Upper lobe of left lung (tissue), 6 donors: Measurements from ENCODE around the gene TNNT2. TPM values are rescaled to one million over a fixed set of nuclear protein-coding genes. Genes with fewer than 3 reads are reported as not detected.

Source experiments
- ATAC-seq, 2 donors: fragments of 200-7000 bp; cut with Tn5 transposase; one replicate each; pipeline ENCODE4 v1.9.1; 2022; ENCODE audit warnings: mild to moderate bottlenecking in 2 of 2, moderate library complexity in 2 of 2; ENCODE audit not compliant: low FRiP score in 2 of 2
- DNase-seq, 2 donors: peaks; one replicate each; pipeline ENCODE4 v3.0.0-alpha.2; 2019 to 2020
- H3K27ac ChIP-seq, 4 donors: fragments of 200-600 bp; sonication (generic); one replicate each; pipeline ENCODE4 v1.5.1; 2016 to 2019
- H3K27me3 ChIP-seq, 4 donors: fragments of 200-600 bp; sonication (generic); one replicate each; pipeline ENCODE4 v1.5.1; 2017 to 2019
- H3K36me3 ChIP-seq, 4 donors: fragments of 200-600 bp; sonication (generic); one replicate each; pipeline ENCODE4 v1.5.1; 2016 to 2019
- H3K4me1 ChIP-seq, 4 donors: fragments of 200-600 bp; sonication (generic); one replicate each; pipeline ENCODE4 v1.5.1; 2018 to 2019
- H3K4me3 ChIP-seq, 4 donors: fragments of 200-600 bp; sonication (generic); one replicate each; pipeline ENCODE4 v1.5.1; 2017 to 2019; ENCODE audit warnings: mild to moderate bottlenecking in 2 of 4, moderate library complexity in 1 of 4
- H3K9me3 ChIP-seq, 4 donors: fragments of 200-600 bp; sonication (generic); one replicate each; pipeline ENCODE4 v1.5.1; 2018 to 2019
- CTCF ChIP-seq, 6 experiments: fragments of 450-650 bp in 4 of 6; fragments of 200-600 bp in 2 of 6; sonication (generic) in 2 of 6; IDR thresholded peaks; one replicate each; pipeline ENCODE4 v1.5.1; 2016 to 2019; ENCODE audit warnings: antibody characterized with exemption in 6 of 6
- EP300 ChIP-seq, 4 donors: sonication (generic); formaldehyde crosslinking; IDR thresholded peaks; one replicate each; pipeline ENCODE4 v1.5.1; 2017; ENCODE audit warnings: antibody characterized with exemption in 4 of 4, control low read depth in 2 of 4
- POLR2A ChIP-seq, 4 donors: fragments of 450-650 bp; IDR thresholded peaks; one replicate each; pipeline ENCODE4 v1.5.1; 2016 to 2017; ENCODE audit warnings: antibody characterized with exemption in 4 of 4, mild to moderate bottlenecking in 2 of 4
- POLR2AphosphoS5 ChIP-seq, 2 donors: sonication (generic); formaldehyde crosslinking; IDR thresholded peaks; one replicate each; pipeline ENCODE4 v1.5.1; 2017; ENCODE audit warnings: antibody characterized with exemption in 2 of 2
- WGBS, 2 donors: methylation state at CpG; one replicate each; pipeline ENCODE4 v1.1.5; 2017 to 2018; 5-methylcytosine and 5-hydroxymethylcytosine counted together
- total RNA-seq, 6 donors: library from RNA; depleted of rRNA in 4 of 6; stranded (reverse); fragments of >200 nt in 4 of 6; gene quantifications; one replicate each; pipeline versions ENCODE4 v1.1.0 to v1.2.1, GENCODE V29; 2016 to 2021
- donor health status: DM: no; HTN: no; CAD: no; lungs with moderate emphysema.
- donor health status: DM: no; HTN: yes; CAD: no; lungs with severe emphysema.

TNNT2 gene
- total RNA-seq, 6 donors from 2014 or later, result 2.0 to 31.4 (median 6.4) TPM

GRCh38 chr1:201363467-201363866, 14.0 kb downstream of the TNNT2 start:
- H3K4me3 ChIP-seq, result no peak overlapping the region
- DNase-seq, result no peak
- ATAC-seq, result no peak

GRCh38 chr1:201362906-201363305, 14.6 kb downstream of the TNNT2 start:
- no peaks in the 10 kb centered on the region for H3K27me3 ChIP-seq
- WGBS, 2 donors, result 84 to 96% methylated on average over 2 to 3 of the region's 3 CpGs
- H3K27ac ChIP-seq, result no peak overlapping the region
- no peaks in the 10 kb centered on the region for H3K9me3 ChIP-seq
- H3K4me1 ChIP-seq, result peaks cover 0 to 14% (median 10%) of the 10 kb centered on the region in 4 donors
- TF ChIP-seq POLR2AphosphoS5 (IDR thresholded peaks at IDR 0.05) (no peak), POLR2A (IDR thresholded peaks at IDR 0.05) (no peak), CTCF (IDR thresholded peaks at IDR 0.05) (no peak), EP300 (IDR thresholded peaks at IDR 0.05) (no peak)
- DNase-seq (no peak), ATAC-seq (no peak)
- no peaks in the 10 kb centered on the region for H3K36me3 ChIP-seq
- H3K4me3 ChIP-seq, result no peak overlapping the region

More at GRCh38 chr1:201363467-201363866, 14.0 kb downstream of the TNNT2 start:
- Histone ChIP-seq H3K9me3 (no peaks in the 10 kb centered on the region), H3K36me3 (no peaks in the 10 kb centered on the region), H3K27me3 (no peaks in the 10 kb centered on the region), H3K4me1 (peaks cover 0 to 8% (median 6%) of the 10 kb centered on the region in 4 donors), H3K27ac (no peak overlapping the region)
- 64 to 65% methylated on average over 8 of the region's 8 CpGs for WGBS, 2 donors
- TF ChIP-seq EP300 (IDR thresholded peaks at IDR 0.05) (no peak), POLR2AphosphoS5 (IDR thresholded peaks at IDR 0.05) (no peak), POLR2A (IDR thresholded peaks at IDR 0.05) (no peak), CTCF (IDR thresholded peaks at IDR 0.05) (no peak)

GRCh38 chr1:201361652-201362504, 15.6 kb downstream of the TNNT2 start:
- ATAC-seq, result peak; percentile 46 to 60
- DNase-seq, result peak in 1 of 2 donors; percentile 47

GRCh38 chr1:201360901-201361651, 16.4 kb downstream of the TNNT2 start:
- TF ChIP-seq CTCF (IDR thresholded peaks at IDR 0.05) (no peak), POLR2AphosphoS5 (IDR thresholded peaks at IDR 0.05) (no peak), EP300 (IDR thresholded peaks at IDR 0.05) (no peak), POLR2A (IDR thresholded peaks at IDR 0.05) (no peak)
- Histone ChIP-seq H3K27me3 (no peaks in the 10 kb centered on the region), H3K9me3 (no peaks in the 10 kb centered on the region), H3K4me1 (peaks cover 0 to 16% (median 10%) of the 10 kb centered on the region in 4 donors), H3K36me3 (no peaks in the 10 kb centered on the region), H3K27ac (no peak overlapping the region), H3K4me3 (no peak overlapping the region)
- no peak for ATAC-seq
- WGBS, 2 donors, result 78 to 95% methylated on average over 7 to 15 of the region's 15 CpGs
- no peak for DNase-seq

More at GRCh38 chr1:201361652-201362504, 15.6 kb downstream of the TNNT2 start:
- Histone ChIP-seq H3K27me3 (no peaks in the 10 kb centered on the region), H3K27ac (no peak overlapping the region), H3K36me3 (no peaks in the 10 kb centered on the region), H3K4me1 (peaks cover 0 to 16% (median 10%) of the 10 kb centered on the region in 4 donors), H3K4me3 (no peak overlapping the region), H3K9me3 (no peaks in the 10 kb centered on the region)
- WGBS, 2 donors, result 47 to 54% methylated on average over 9 to 10 of the region's 10 CpGs
- TF ChIP-seq CTCF (IDR thresholded peaks at IDR 0.05), result peak; percentile 79 to 91 (median 84)
- TF ChIP-seq EP300 (IDR thresholded peaks at IDR 0.05), result no peak
- no peak for TF ChIP-seq POLR2AphosphoS5 (IDR thresholded peaks at IDR 0.05)
- TF ChIP-seq POLR2A (IDR thresholded peaks at IDR 0.05), result no peak
